ENCODE results near the gene TCF19. TPM values are rescaled to one million over a fixed set of nuclear protein-coding genes. Genes with fewer than 3 reads are reported as not detected.
"Not testable (repeated sequence)": the region's sequence is repeated elsewhere in the genome, so short reads cannot be mapped to it uniquely, and the experiment has no call there.

Gene TCF19
- total RNA-seq, 6 donors from 2014 or later, result 4.2 to 10.0 (median 5.3) TPM

GRCh38 chr6:31169123-31169857 is 10.9 kb downstream of the TCF19 start:
- Histone ChIP-seq H3K9me3 (no peaks in the 10 kb centered on the region), H3K4me1 (no peaks in the 10 kb centered on the region), H3K4me3 (no peak overlapping the region), H3K36me3 (no peaks in the 10 kb centered on the region), H3K27me3 (no peaks in the 10 kb centered on the region), H3K27ac (no peak overlapping the region)
- 76 to 78% methylated on average over 10 of the region's 10 CpGs for WGBS, 2 donors
- ATAC-seq (ENCODE audit: low FRiP score in 2 of 2) (no peak), DNase-seq (no peak)
- no peak for TF ChIP-seq POLR2A (IDR thresholded peaks at IDR 0.05)
- TF ChIP-seq EP300 (IDR thresholded peaks at IDR 0.05), result no peak
- TF ChIP-seq CTCF (IDR thresholded peaks at IDR 0.05), result no peak
- no peak for TF ChIP-seq POLR2AphosphoS5 (IDR thresholded peaks at IDR 0.05)

GRCh38 chr6:31169858-31170599 is 11.6 kb downstream of the TCF19 start:
- H3K4me1 ChIP-seq; H3K36me3 ChIP-seq; H3K4me3 ChIP-seq; ATAC-seq (ENCODE audit: low FRiP score in 2 of 2); H3K27me3 ChIP-seq; H3K9me3 ChIP-seq; H3K27ac ChIP-seq: not testable (repeated sequence)
- 74 to 82% methylated on average over 9 to 11 of the region's 23 CpGs for WGBS, 2 donors
- peak in 1 of 2 donors; percentile 66 for DNase-seq

- ATAC-seq (ENCODE audit: low FRiP score in 2 of 2) (no peak), DNase-seq (no peak)
- Histone ChIP-seq H3K36me3 (peaks cover 0 to 3% (median 0%) of the 10 kb centered on the region in 4 donors), H3K4me1 (no peaks in the 10 kb centered on the region), H3K9me3 (no peaks in the 10 kb centered on the region), H3K4me3 (no peak within 1 kb of the TSS), H3K27me3 (no peaks in the 10 kb centered on the region), H3K27ac (no peak within 1 kb of the TSS)
- 69 to 81% methylated on average over 5 to 9 of the region's 9 CpGs for WGBS, 2 donors
- TF ChIP-seq POLR2AphosphoS5 (IDR thresholded peaks at IDR 0.05) (no peak), CTCF (IDR thresholded peaks at IDR 0.05) (no peak), EP300 (IDR thresholded peaks at IDR 0.05) (no peak), POLR2A (IDR thresholded peaks at IDR 0.05) (no peak)
These were observed 12.2 kb downstream of the TCF19 start, which contains the start of gene POU5F1 for GRCh38 chr6:31170600-31170881. POU5F1 (minus strand) TSS chr6:31170682; CDS start chr6:31170620, 62 bp downstream.

GRCh38 chr6:31170987-31171671 is 12.7 kb downstream of the TCF19 start:
- Histone ChIP-seq H3K27ac (no peak overlapping the region), H3K36me3 (peaks cover 0 to 3% (median 0%) of the 10 kb centered on the region in 4 donors), H3K4me3 (no peak overlapping the region), H3K9me3 (no peaks in the 10 kb centered on the region), H3K4me1 (no peaks in the 10 kb centered on the region), H3K27me3 (no peaks in the 10 kb centered on the region)
- 93 to 96% methylated on average over 10 of the region's 10 CpGs for WGBS, 2 donors
- no peak for TF ChIP-seq POLR2A (IDR thresholded peaks at IDR 0.05)
- TF ChIP-seq CTCF (IDR thresholded peaks at IDR 0.05), result no peak
- no peak for TF ChIP-seq EP300 (IDR thresholded peaks at IDR 0.05)
- no peak for TF ChIP-seq POLR2AphosphoS5 (IDR thresholded peaks at IDR 0.05)
- DNase-seq (no peak), ATAC-seq (ENCODE audit: low FRiP score in 2 of 2) (no peak)

Data from upper lobe of left lung (tissue), 6 donors.